Measurements from ENCODE around the gene SMG7.

GRCh38 chr1:183552891-183553290 is 80.6 kb downstream of the SMG7 start:
- TF ChIP-seq CTCF (IDR thresholded peaks at IDR 0.05) (no peak), POLR2A (IDR thresholded peaks at IDR 0.05) (no peak), EP300 (IDR thresholded peaks at IDR 0.05) (no peak)
